HG03469 (cell line): ENCODE results near the gene ARFGAP1.

Source experiments
- ATAC-seq: cut with Tn5 transposase; IDR thresholded peaks from one replicate; pipeline ENCODE4 v1.9.1; 2021; ENCODE audit warnings: mild to moderate bottlenecking, moderate library complexity, moderate number of reproducible peaks; ENCODE audit not compliant: unreplicated experiment

Gene ARFGAP1

DNA sequence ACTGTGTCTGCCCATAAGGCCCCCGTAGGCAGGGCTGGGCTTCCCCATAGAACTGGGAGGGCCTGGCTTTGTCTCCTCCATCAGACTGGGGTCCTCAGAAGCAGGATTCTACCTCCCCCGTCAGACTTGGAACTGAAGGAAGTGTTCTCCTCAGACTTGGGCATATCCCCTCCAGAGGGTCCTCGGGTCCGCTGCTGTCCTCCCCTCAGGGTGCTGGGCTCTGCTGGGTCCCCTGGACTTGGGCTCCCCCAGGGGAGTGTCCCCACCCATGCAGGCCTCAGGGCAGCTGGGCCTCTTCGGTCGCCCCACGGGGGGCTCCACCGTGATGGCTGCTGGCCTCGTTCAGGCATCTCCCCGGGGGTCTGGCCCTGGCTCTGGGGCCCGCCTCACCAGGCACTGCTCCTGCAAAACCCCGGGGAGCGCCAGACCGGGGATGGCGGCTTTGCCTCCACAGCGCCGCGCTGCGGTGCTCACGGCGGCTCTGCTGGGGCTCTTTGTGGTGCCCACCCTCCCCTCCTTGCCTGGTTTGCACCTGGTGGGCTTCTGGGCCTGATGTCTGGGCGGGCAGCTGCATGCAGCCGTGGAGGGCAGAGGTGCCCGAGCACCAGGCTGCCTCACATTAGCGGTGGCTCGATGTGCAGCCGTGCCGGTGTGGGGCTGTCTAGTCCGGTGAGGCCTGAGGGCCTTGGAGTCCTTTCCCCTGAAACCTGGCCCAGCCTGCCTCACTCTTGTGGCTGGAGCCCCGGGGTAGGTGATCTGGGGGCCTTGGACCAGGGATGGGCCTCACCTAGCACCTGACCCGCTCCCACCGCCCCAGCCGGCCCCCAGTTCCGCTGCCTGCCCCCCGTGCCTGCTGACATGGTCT lies 34.3 kb downstream of the ARFGAP1 start:
- no peak for ATAC-seq

GRCh38 chr20:63307538-63308217 lies 35.1 kb downstream of the ARFGAP1 start:
- no peak for ATAC-seq

DNA sequence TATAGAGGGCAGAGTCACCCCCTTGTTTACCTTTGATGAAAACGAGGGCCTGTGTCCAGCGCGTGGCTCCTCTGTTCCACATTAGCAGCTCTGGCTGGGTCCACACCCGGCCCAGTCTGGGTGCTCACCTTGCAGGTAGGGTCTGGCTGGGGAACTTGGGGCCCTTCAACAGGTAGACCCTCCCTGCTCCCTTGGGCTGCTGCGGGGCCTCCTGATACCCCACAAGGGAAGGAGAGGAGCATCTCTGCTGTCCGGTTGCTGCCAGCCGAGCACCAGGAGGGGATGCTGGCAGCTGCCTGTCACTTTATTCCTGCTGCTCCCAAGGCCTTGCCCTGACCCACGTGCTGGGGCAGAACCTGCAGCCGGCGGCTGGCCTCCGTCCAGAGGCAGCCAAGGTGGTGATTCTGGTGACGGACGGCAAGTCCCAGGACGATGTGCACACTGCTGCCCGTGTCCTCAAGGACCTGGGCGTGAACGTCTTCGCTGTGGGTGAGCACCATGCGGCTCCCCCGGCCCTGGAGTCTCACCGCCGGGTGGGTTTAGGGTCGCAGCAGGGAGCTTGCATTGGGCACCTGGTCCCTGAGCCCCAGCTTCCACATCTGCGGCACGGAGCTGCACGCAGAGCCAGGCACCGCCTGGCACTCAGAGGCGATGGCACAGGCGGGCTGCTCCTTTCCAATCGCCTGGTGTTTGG lies 35.8 kb downstream of the ARFGAP1 start:
- no peak for ATAC-seq

DNA sequence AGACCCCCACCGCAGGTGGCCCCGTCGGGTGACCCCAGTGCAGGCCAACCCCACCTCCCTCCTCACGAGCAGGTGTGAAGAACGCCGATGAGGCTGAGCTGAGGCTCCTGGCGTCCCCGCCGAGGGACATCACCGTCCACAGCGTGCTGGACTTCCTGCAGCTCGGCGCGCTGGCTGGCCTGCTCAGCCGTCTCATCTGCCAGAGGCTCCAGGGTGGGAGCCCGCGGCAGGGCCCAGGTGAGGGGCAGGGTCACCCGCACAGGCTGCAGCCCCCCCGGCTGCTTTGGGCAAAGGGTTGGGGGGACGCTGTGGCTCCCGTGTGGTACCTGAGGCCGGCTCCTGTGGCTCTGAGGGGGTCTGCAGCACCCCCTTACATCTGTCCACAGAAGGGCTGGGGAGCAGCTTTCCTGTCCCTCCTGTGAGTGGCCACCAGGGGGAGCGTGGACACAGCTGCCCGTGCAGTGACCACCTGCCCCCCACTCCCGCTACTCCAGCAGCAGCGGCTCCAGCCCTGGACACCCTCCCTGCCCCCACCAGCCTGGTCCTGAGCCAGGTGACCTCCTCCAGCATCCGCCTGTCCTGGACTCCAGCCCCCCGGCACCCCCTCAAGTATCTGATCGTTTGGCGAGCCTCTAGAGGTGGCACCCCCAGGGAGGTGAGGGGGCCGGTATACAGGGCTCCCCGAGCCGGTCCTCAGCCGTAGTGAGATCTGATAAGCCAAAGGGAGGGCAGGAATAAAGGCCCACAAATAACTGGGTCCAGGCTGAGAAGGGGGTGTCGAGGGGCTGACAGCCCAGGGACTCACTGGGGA lies 36.9 kb downstream of the ARFGAP1 start:
- no peak for ATAC-seq

DNA sequence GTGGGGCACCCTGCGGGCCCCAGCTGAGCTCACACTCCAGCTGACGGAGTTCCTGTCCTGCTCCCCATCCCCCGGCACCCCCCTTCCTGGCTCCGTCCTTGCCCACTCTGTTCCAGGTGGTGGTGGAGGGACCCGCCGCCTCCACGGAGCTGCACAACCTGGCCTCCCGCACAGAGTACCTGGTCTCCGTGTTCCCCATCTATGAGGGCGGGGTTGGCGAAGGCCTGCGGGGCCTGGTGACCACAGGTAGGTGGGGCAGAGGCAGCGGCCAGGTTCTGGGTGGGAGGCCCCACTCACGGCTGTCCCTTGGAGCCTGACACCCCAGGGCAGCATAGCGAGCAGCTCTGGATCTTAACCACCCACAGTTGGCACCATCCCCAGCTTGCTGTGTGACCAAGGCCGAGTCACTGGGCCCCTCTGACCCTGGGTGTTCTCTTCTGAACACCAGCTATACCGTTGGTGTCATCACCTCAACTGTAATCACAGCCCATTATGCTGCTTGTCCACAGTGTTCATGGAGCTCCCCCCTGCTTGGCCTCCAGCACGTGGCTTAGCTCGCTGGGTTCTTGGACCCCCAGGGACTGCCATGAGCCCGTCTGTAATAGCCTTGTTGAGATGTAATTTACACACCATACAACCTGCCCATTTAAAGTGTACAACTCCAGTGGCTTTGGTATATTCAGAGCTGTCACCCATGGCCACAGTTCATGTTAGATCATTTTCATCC lies 37.8 kb downstream of the ARFGAP1 start:
- ATAC-seq, result no peak

DNA sequence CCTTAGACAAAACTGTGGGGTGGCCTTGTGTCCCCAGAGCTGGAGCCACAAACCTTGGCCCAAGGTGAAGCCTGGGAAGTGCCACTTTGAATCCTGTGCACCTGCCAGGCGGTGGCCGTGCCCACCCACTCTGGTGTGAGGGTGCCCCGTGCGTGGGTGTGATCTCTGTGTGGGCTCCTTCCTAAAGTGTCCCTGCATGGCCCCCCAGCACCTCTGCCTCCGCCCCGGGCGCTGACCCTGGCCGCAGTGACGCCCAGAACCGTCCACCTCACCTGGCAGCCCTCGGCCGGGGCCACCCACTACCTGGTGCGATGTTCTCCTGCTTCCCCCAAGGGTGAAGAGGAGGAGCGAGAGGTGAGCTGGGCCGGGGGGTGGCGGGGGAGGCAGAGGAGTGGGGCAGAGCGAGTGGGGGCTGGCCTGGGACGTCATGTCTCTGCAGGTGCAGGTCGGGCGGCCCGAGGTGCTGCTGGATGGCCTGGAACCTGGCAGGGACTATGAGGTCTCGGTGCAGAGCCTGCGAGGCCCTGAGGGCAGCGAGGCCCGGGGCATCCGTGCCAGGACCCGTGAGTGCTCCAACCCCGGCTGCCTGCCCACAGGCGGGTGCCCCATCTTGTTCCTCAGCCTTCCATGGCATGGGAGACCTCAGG lies 38.7 kb downstream of the ARFGAP1 start:
- no peak for ATAC-seq

DNA sequence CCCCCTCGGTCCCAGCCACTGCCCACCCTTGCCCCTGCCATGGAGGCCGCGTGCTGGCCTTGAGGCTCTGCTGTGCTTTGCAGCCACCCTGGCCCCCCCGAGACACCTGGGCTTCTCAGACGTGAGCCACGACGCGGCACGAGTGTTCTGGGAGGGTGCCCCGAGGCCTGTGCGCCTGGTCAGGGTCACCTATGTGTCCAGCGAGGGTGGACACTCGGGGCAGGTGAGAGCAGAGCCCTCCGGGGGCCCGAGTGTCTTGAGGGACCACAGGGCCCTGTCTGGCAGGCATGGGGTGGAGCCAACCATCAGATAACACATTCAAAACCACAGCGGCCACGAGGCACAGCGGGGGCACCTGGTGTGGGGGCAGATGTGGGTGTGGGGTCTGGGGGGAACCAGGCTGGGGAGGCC lies 39.2 kb downstream of the ARFGAP1 start:
- ATAC-seq, result no peak

GRCh38 chr20:63312273-63312672 lies 39.7 kb downstream of the ARFGAP1 start:
- ATAC-seq, result no peak

DNA sequence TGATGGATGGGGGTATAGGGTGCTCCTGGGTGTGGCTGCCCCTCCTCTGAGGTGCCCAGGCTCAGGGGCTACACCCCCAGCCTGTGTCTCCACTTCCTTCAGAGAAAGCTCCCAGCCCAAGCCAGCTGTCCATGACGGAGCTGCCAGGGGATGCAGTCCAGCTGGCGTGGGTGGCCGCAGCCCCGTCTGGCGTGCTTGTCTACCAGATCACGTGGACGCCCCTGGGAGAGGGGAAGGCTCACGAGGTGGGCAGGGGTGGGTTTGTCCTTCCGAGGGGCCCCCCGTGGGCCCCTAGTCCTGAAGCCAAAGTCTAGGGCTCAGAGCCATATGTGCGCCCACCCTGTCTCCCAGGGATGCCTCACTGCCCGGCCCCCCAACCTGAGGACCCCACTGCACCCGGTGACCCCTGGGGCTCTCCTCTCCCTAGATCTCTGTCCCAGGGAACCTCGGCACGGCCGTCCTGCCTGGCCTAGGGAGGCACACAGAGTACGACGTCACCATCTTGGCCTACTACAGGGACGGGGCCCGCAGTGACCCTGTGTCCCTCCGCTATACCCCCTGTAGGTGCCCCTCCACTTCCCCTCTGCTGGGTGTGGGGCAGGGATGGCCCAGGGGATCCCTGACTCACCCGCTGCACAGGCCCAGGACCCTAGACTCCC lies 40.2 kb downstream of the ARFGAP1 start:
- no peak for ATAC-seq

- no peak for ATAC-seq
These were observed 40.9 kb downstream of the ARFGAP1 start for GRCh38 chr20:63313349-63314014.

DNA sequence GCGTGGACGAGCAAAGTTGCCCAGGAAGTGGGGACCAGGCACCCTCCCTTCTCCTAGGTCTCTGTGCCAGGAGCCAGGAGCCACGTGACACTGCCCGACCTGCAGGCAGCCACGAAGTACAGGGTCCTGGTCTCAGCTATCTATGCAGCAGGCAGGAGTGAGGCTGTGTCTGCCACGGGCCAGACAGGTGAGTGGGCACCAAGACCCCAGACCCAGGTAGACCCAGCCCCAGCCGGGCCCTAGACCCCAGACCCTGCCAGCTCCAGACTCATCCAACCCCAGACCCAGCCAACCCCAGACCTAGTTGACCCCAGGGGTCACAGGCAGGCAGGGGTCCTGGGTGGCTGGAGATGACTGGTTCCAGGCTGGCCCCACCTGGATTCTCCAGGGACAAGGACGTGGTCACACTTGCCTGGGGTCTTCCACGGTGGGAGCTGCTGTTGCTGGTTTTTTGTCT lies 41.4 kb downstream of the ARFGAP1 start:
- no peak for ATAC-seq

GRCh38 chr20:63314566-63315239 lies 42.1 kb downstream of the ARFGAP1 start:
- ATAC-seq, result no peak

DNA sequence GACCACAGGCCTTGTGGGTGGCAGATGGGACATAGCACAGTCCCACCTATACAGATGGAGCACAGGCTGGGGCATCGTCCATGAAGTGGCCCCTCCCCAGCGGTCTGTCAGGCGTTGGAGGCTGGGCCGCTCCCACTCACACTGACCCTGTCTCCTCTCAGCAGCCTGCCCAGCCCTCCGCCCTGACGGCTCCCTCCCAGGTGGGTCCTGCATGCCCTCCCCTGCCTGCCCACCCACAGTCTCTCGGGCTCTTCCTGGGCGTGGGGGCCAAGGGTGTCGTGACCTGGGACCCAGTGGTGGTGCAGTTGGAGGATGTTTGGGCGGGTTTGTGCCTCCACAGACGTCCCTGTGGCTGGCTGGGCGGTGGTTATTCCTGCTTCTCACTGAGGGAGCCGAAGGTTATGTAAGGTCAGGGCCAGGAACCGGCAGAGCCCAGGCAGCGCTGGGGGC lies 42.7 kb downstream of the ARFGAP1 start:
- no peak for ATAC-seq

DNA sequence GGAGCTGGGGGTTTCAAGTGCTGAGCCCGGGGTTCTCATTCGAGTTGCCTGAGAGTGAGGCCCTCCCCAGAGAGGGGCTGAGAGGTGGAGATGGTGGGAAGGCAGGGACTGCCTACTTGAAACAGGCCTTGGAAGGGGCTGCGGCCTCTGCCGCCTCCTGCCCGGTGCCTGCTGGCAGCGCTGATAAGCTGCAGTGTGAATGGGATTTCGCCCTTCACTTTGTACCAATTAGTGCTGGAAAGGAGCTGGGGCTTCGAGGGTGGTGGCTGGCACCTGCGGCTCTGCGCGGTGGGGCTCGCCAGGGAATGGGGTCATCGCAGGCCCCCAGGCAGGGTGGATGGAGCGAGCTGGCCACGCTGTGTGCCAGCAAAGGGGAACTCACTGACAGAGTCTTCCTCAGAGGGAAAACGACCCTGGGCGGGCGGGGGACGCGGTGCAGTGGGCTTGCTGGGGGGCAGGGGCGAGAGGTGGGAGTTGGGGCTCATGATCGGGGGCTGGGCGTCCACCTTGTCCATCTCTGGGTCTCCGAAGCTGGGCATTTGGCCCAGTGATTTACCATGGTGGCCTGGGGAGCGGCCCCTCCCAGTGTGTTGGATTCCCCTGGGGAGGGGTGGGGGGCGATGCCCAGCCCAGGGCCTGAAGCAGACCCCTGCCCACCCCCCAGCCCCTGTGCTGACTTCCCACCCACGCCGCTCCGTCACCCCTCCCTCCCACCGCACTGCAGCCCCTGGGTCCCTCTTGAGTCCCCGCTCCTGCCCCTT lies 43.3 kb downstream of the ARFGAP1 start:
- no peak for ATAC-seq

DNA sequence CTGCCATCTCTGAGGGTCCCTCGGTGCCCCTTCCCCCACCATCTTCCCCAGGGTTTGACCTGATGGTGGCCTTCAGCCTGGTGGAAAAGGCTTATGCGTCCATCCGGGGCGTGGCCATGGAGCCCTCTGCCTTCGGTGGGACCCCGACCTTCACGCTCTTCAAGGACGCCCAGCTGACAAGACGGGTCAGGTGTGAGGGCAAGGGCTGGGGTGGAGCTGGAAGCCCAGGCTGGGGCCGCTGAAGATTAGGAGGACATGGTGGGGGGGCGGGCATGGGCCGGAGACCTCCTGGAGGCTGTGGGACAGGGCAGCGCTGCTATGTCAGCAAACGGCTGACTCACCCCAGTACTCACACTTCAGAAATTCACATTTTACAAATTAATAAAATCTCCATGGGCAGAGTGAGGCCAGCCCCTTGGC lies 43.9 kb downstream of the ARFGAP1 start:
- ATAC-seq, result no peak

GRCh38 chr20:63317061-63317460 lies 44.4 kb downstream of the ARFGAP1 start:
- no peak for ATAC-seq
